Stimulated activated naive CD8-positive, alpha-beta T cell treated with anti-CD3 and anti-CD28 coated beads, Interleukin-15, Interleukin-2, amounts not matched to agents 100 U/mL and 50 U/mL, for 24 hours (primary cell): ENCODE data around the gene GAREM1.
"Not testable (repeated sequence)": the region's sequence is repeated elsewhere in the genome, so short reads cannot be mapped to it uniquely, and the experiment has no call there.

ENCODE experiments used
- ATAC-seq: fragments of 150-1000 bp; cut with Tn5 transposase; one replicate; pipeline ENCODE4 v1.10.0; 2021
- DNase-seq: peaks from one replicate; pipeline ENCODE4 v3.0.0; 2021

GAREM1 gene

GRCh38 chr18:32371384-32371783 is 99.3 kb downstream of the GAREM1 start:
- ATAC-seq (no peak), DNase-seq (no peak)

GRCh38 chr18:32368991-32369390 is 101.7 kb downstream of the GAREM1 start:
- DNase-seq (no peak), ATAC-seq (no peak)

GRCh38 chr18:32368170-32368569 is 102.5 kb downstream of the GAREM1 start:
- ATAC-seq (no peak), DNase-seq (no peak)

GRCh38 chr18:32366586-32367538 is 103.8 kb downstream of the GAREM1 start:
- ATAC-seq: no peak
- no peak for DNase-seq

- DNase-seq: no peak
- ATAC-seq: no peak
Observed at GRCh38 chr18:32362484-32362883, 108.2 kb downstream of the GAREM1 start.

GRCh38 chr18:32360682-32361345 is 109.9 kb downstream of the GAREM1 start:
- no peak for DNase-seq
- no peak for ATAC-seq

GRCh38 chr18:32358529-32358928 is 112.2 kb downstream of the GAREM1 start:
- ATAC-seq: no peak
- DNase-seq: no peak

- no peak for ATAC-seq
- DNase-seq: no peak
Observed at GRCh38 chr18:32358075-32358474, 112.6 kb downstream of the GAREM1 start.

- ATAC-seq: no peak
- no peak for DNase-seq
Observed at GRCh38 chr18:32355896-32356295, 114.8 kb downstream of the GAREM1 start.

- DNase-seq (no peak), ATAC-seq (no peak)
Observed at GRCh38 chr18:32354518-32354917, 116.2 kb downstream of the GAREM1 start.

- DNase-seq (no peak), ATAC-seq (no peak)
Observed at GRCh38 chr18:32353257-32353656, 117.4 kb downstream of the GAREM1 start.

GRCh38 chr18:32351032-32351431 is 119.7 kb downstream of the GAREM1 start:
- ATAC-seq: no peak
- DNase-seq: no peak

- DNase-seq: no peak
Observed at GRCh38 chr18:32349728-32350395, 120.8 kb downstream of the GAREM1 start.

GRCh38 chr18:32346671-32347070 is 124.0 kb downstream of the GAREM1 start:
- DNase-seq (no peak), ATAC-seq (no peak)

More at GRCh38 chr18:32349728-32350395, 120.8 kb downstream of the GAREM1 start:
- no peak for ATAC-seq

- ATAC-seq: no peak
- DNase-seq: no peak
Observed at GRCh38 chr18:32343634-32344033, 127.0 kb downstream of the GAREM1 start.

- DNase-seq, ATAC-seq: not testable (repeated sequence)
Observed at GRCh38 chr18:32341112-32341511, 129.6 kb downstream of the GAREM1 start.

GRCh38 chr18:32339045-32339444 is 131.6 kb downstream of the GAREM1 start:
- DNase-seq (no peak), ATAC-seq (no peak)

- DNase-seq: no peak
- no peak for ATAC-seq
Observed at GRCh38 chr18:32337821-32338220, 132.9 kb downstream of the GAREM1 start.

GRCh38 chr18:32337347-32337746 is 133.3 kb downstream of the GAREM1 start:
- no peak for DNase-seq
- ATAC-seq: no peak

- no peak for ATAC-seq
- no peak for DNase-seq
Observed at GRCh38 chr18:32335228-32335627, 135.5 kb downstream of the GAREM1 start.

GRCh38 chr18:32333781-32334180 is 136.9 kb downstream of the GAREM1 start:
- no peak for DNase-seq
- no peak for ATAC-seq

- DNase-seq: no peak
- ATAC-seq: no peak
Observed at GRCh38 chr18:32332708-32333107, 138.0 kb downstream of the GAREM1 start.

GRCh38 chr18:32328974-32329373 is 141.7 kb downstream of the GAREM1 start:
- no peak for ATAC-seq
- DNase-seq: no peak
